Natural killer cell (primary cell): ENCODE measurements around the gene PHTF1. TPM values are rescaled to one million over a fixed set of nuclear protein-coding genes. Genes with fewer than 3 reads are reported as not detected.

ENCODE experiments used
- ATAC-seq, 3 donors: fragments of 150-1000 bp in 2 of 3; fragments of 200-7000 bp in 1 of 3; cut with Tn5 transposase; 1 replicate in 1 of 3; 2 replicates in 2 of 3; pipeline ENCODE4 v1.10.0; 2021; ENCODE audit warnings: mild to moderate bottlenecking in 2 of 3, moderate library complexity in 2 of 3
- DNase-seq, 2 donors: peaks; one replicate each; pipeline versions ENCODE4 v3.0.0 to v3.0.0-alpha.2; 2013 to 2021; ENCODE audit warnings: mixed read lengths in 1 of 2
- H3K27ac ChIP-seq: one replicate; pipeline ENCODE4 v1.5.1; 2013; ENCODE audit warnings: mild to moderate bottlenecking, low read length
- H3K27me3 ChIP-seq: one replicate; pipeline ENCODE4 v1.6.1; 2013; ENCODE audit warnings: low read length; ENCODE audit not compliant: control insufficient read depth, insufficient read depth
- H3K36me3 ChIP-seq: one replicate; pipeline ENCODE4 v1.6.1; 2013; ENCODE audit warnings: low read length; ENCODE audit not compliant: control insufficient read depth, insufficient read depth
- H3K4me1 ChIP-seq: one replicate; pipeline ENCODE4 v1.6.1; 2013; ENCODE audit warnings: low read length; ENCODE audit not compliant: control insufficient read depth, insufficient read depth
- H3K4me3 ChIP-seq: one replicate; pipeline ENCODE4 v1.5.1; 2013; ENCODE audit warnings: low read length
- H3K9me3 ChIP-seq: one replicate; pipeline ENCODE4 v1.6.1; 2013; ENCODE audit warnings: low read length; ENCODE audit not compliant: control insufficient read depth, insufficient read depth
- H3K27ac Mint-ChIP-seq, 2 donors: one replicate each; pipeline ENCODE4 v1.8.0; 2022; ENCODE audit warnings: mild to moderate bottlenecking in 2 of 2, mixed read lengths in 2 of 2, moderate library complexity in 1 of 2
- H3K27me3 Mint-ChIP-seq, 2 donors: one replicate each; pipeline ENCODE4 v1.8.0; 2022; ENCODE audit warnings: low read depth in 2 of 2, mixed read lengths in 2 of 2
- H3K36me3 Mint-ChIP-seq: one replicate; pipeline ENCODE4 v1.8.0; 2022; ENCODE audit warnings: mixed read lengths
- H3K4me1 Mint-ChIP-seq, 2 donors: one replicate each; pipeline ENCODE4 v1.8.0; 2022; ENCODE audit warnings: mixed read lengths in 2 of 2
- H3K4me3 Mint-ChIP-seq: one replicate; pipeline ENCODE4 v1.8.0; 2022; ENCODE audit warnings: mild to moderate bottlenecking, moderate library complexity, mixed read lengths
- H3K9me3 Mint-ChIP-seq, 2 donors: one replicate each; pipeline ENCODE4 v1.8.0; 2022; ENCODE audit warnings: mixed read lengths in 2 of 2
- CTCF ChIP-seq: fragments of 200-600 bp; IDR thresholded peaks from one replicate; pipeline ENCODE4 v1.8.0; 2022; ENCODE audit warnings: antibody characterized with exemption
- WGBS: methylation state at CpG from one replicate; pipeline ENCODE4 v1.1.7; 2013; ENCODE audit warnings: missing lambda C conversion rate; ENCODE audit not compliant: insufficient coverage; 5-methylcytosine and 5-hydroxymethylcytosine counted together
- intact Hi-C: fragments of 100-400 bp; cut with micrococcal nuclease; formaldehyde crosslinking; loops from one replicate; pipeline ENCODE4 v1.14.2; 2022
- total RNA-seq, 4 donors: library from RNA; stranded (reverse); fragments of 120-200 nt in 1 of 4; gene quantifications; one replicate each; pipeline versions ENCODE4 v1.2.3 to v1.2.4, GENCODE V29; 2013 to 2022

PHTF1 gene
- total RNA-seq, 3 donors from 2014 or later (not counting 1 experiment from before 2014, with no cell fraction given) = 37.1 to 40.7 (median 40.6) TPM

GRCh38 chr1:113670650-113671049 is 88.6 kb downstream of the PHTF1 start:
- Histone ChIP-seq H3K4me3 (no peak overlapping the region), H3K4me1 (no peaks in the 10 kb centered on the region), H3K9me3 (no peaks in the 10 kb centered on the region), H3K27me3 (no peaks in the 10 kb centered on the region), H3K27ac (no peak overlapping the region), H3K36me3 (no peaks in the 10 kb centered on the region)
- ATAC-seq (no peak), DNase-seq (no peak)
- intact Hi-C loops = no loop called here
- H3K9me3 Mint-ChIP-seq = no peaks in the 10 kb centered on the region
- no peaks in the 10 kb centered on the region for H3K4me1 Mint-ChIP-seq
- WGBS = 90% methylated on average over 1 of the region's 1 CpG
- no peak for TF ChIP-seq CTCF
- no peaks in the 10 kb centered on the region for H3K36me3 Mint-ChIP-seq
- no peak overlapping the region for H3K4me3 Mint-ChIP-seq
- peaks cover 7 to 8% of the 10 kb centered on the region in 2 donors for H3K27me3 Mint-ChIP-seq
- no peak overlapping the region for H3K27ac Mint-ChIP-seq

- H3K4me3 Mint-ChIP-seq = no peak overlapping the region
- no peak for ATAC-seq
- no peak overlapping the region for H3K27ac Mint-ChIP-seq
- Histone ChIP-seq H3K27ac (no peak overlapping the region), H3K4me1 (no peaks in the 10 kb centered on the region), H3K4me3 (no peak overlapping the region), H3K27me3 (no peaks in the 10 kb centered on the region), H3K9me3 (no peaks in the 10 kb centered on the region), H3K36me3 (no peaks in the 10 kb centered on the region)
- H3K27me3 Mint-ChIP-seq = peaks cover 5 to 6% of the 10 kb centered on the region in 2 donors
- no peak for DNase-seq
- intact Hi-C loops = no loop called here
- H3K36me3 Mint-ChIP-seq = no peaks in the 10 kb centered on the region
- WGBS = 92% methylated on average over 1 of the region's 1 CpG
- no peak for TF ChIP-seq CTCF
- H3K4me1 Mint-ChIP-seq = no peaks in the 10 kb centered on the region
- H3K9me3 Mint-ChIP-seq = no peaks in the 10 kb centered on the region
Observed at GRCh38 chr1:113669988-113670387, 89.3 kb downstream of the PHTF1 start.

- no peak for TF ChIP-seq CTCF
- Histone ChIP-seq H3K9me3 (no peaks in the 10 kb centered on the region), H3K27ac (no peak overlapping the region), H3K4me3 (no peak overlapping the region), H3K4me1 (no peaks in the 10 kb centered on the region), H3K27me3 (no peaks in the 10 kb centered on the region), H3K36me3 (no peaks in the 10 kb centered on the region)
- Mint-ChIP-seq H3K4me3 (no peak overlapping the region), H3K36me3 (no peaks in the 10 kb centered on the region), H3K27me3 (peaks cover 0 to 5% of the 10 kb centered on the region in 2 donors), H3K27ac (no peak overlapping the region), H3K4me1 (no peaks in the 10 kb centered on the region), H3K9me3 (no peaks in the 10 kb centered on the region)
- intact Hi-C loops = no loop called here
- DNase-seq (no peak), ATAC-seq (no peak)
- WGBS = 90% methylated on average over 2 of the region's 2 CpGs
Observed at GRCh38 chr1:113666126-113666525, 93.2 kb downstream of the PHTF1 start.

GRCh38 chr1:113665071-113665470 is 94.2 kb downstream of the PHTF1 start:
- Histone ChIP-seq H3K27me3 (no peaks in the 10 kb centered on the region), H3K4me1 (no peaks in the 10 kb centered on the region), H3K27ac (no peak overlapping the region), H3K4me3 (no peak overlapping the region), H3K36me3 (no peaks in the 10 kb centered on the region), H3K9me3 (no peaks in the 10 kb centered on the region)
- Mint-ChIP-seq H3K4me3 (no peak overlapping the region), H3K27ac (no peak overlapping the region), H3K4me1 (no peaks in the 10 kb centered on the region), H3K27me3 (peaks cover 0 to 5% of the 10 kb centered on the region in 2 donors), H3K9me3 (no peaks in the 10 kb centered on the region), H3K36me3 (no peaks in the 10 kb centered on the region)
- no peak for DNase-seq
- intact Hi-C loops = no loop called here
- no peak for ATAC-seq
- TF ChIP-seq CTCF = no peak
